Measurements from ENCODE around the gene ZNF628.

GRCh38 chr19:55443824-55444480, 32.5 kb upstream of the ZNF628 start:
- TF ChIP-seq SP1 (IDR thresholded peaks at IDR 0.05; ENCODE audit: low read depth, low read length): no peak
- TF ChIP-seq POLR2AphosphoS5 (IDR thresholded peaks at IDR 0.05; ENCODE audit: low read depth, low read length): no peak
- TF ChIP-seq, protein P1, sequence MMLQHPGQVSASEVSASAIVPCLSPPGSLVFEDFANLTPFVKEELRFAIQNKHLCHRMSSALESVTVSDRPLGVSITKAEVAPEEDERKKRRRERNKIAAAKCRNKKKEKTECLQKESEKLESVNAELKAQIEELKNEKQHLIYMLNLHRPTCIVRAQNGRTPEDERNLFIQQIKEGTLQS (IDR thresholded peaks at IDR 0.05; ENCODE audit: insufficient read depth, low read depth, low read length): no peak
- no peak for TF ChIP-seq HDAC6 (IDR thresholded peaks at IDR 0.05; ENCODE audit: low read depth, low read length)
- no peak for TF ChIP-seq CEBPB (IDR thresholded peaks at IDR 0.05; ENCODE audit: low read depth, low read length)
- TF ChIP-seq, protein P2, sequence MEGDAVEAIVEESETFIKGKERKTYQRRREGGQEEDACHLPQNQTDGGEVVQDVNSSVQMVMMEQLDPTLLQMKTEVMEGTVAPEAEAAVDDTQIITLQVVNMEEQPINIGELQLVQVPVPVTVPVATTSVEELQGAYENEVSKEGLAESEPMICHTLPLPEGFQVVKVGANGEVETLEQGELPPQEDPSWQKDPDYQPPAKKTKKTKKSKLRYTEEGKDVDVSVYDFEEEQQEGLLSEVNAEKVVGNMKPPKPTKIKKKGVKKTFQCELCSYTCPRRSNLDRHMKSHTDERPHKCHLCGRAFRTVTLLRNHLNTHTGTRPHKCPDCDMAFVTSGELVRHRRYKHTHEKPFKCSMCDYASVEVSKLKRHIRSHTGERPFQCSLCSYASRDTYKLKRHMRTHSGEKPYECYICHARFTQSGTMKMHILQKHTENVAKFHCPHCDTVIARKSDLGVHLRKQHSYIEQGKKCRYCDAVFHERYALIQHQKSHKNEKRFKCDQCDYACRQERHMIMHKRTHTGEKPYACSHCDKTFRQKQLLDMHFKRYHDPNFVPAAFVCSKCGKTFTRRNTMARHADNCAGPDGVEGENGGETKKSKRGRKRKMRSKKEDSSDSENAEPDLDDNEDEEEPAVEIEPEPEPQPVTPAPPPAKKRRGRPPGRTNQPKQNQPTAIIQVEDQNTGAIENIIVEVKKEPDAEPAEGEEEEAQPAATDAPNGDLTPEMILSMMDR (IDR thresholded peaks at IDR 0.05; ENCODE audit: control extremely low read depth in 1 of 3, insufficient read depth in 1 of 3, low read depth in 1 of 3, low read length in 3 of 3): no peak
- no peak for TF ChIP-seq TBP (IDR thresholded peaks at IDR 0.05; ENCODE audit: low read depth, low read length)
- TF ChIP-seq EZH2 (IDR thresholded peaks at IDR 0.05; ENCODE audit: low read depth, low read length, severe bottlenecking): no peak
- TF ChIP-seq CBX5 (IDR thresholded peaks at IDR 0.05; ENCODE audit: low read depth, low read length): no peak
- TF ChIP-seq KDM1A (IDR thresholded peaks at IDR 0.05; ENCODE audit: borderline replicate concordance, low read length): no peak
- TF ChIP-seq EP300 (IDR thresholded peaks at IDR 0.05; ENCODE audit: borderline replicate concordance in 1 of 2, low read depth in 2 of 2, low read length in 2 of 2): no peak
